RPMI7951 (cell line): Measurements from ENCODE around the gene PSMB10. TPM values are rescaled to one million over a fixed set of nuclear protein-coding genes. Genes with fewer than 3 reads are reported as not detected.
"Not testable (repeated sequence)": the region's sequence is repeated elsewhere in the genome, so short reads cannot be mapped to it uniquely, and the experiment has no call there.

Experiments used
- DNase-seq: peaks from one replicate; pipeline ENCODE4 v3.0.0-alpha.2; 2012; ENCODE audit warnings: low read depth
- total RNA-seq: library from RNA; depleted of rRNA; stranded (reverse); fragments of >200 nt; shearing (Covaris generic); gene quantifications from 2 replicates; pipeline ENCODE4 v1.2.3, GENCODE V29; 2014

The PSMB10 gene
- total RNA-seq, 1 experiment from 2014 or later: 75.7 TPM

DNA sequence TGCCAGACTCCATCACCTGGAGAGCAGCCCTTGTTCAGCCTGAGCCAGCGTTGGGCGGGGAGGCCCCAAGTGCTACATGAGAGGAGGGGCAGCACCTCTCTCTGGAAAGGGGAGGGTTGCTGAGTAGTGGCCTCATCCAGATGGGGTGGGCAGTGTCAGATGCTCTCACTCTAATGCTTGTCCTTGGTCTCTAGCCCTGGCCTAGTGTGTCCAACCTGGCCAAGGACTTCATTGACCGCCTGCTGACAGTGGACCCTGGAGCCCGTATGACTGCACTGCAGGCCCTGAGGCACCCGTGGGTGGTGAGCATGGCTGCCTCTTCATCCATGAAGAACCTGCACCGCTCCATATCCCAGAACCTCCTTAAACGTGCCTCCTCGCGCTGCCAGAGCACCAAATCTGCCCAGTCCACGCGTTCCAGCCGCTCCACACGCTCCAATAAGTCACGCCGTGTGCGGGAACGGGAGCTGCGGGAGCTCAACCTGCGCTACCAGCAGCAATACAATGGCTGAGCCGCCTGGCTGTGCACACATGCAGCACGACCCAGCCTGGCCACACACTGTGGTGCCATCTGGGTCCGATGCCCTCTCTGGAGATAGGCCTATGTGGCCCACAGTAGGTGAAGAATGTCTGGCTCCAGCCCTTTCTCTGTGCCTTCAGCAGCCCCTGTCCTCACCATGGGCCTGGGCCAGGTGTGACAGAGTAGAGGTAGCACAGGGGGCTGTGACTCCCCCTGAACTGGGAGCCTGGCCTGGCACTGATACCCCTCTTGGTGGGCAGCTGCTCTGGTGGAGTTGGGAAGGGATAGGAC lies 9.3 kb downstream of the PSMB10 start:
- no peak for DNase-seq

- no peak for DNase-seq
Observed at GRCh38 chr16:67926181-67926750, 10.4 kb downstream of the PSMB10 start.

DNA sequence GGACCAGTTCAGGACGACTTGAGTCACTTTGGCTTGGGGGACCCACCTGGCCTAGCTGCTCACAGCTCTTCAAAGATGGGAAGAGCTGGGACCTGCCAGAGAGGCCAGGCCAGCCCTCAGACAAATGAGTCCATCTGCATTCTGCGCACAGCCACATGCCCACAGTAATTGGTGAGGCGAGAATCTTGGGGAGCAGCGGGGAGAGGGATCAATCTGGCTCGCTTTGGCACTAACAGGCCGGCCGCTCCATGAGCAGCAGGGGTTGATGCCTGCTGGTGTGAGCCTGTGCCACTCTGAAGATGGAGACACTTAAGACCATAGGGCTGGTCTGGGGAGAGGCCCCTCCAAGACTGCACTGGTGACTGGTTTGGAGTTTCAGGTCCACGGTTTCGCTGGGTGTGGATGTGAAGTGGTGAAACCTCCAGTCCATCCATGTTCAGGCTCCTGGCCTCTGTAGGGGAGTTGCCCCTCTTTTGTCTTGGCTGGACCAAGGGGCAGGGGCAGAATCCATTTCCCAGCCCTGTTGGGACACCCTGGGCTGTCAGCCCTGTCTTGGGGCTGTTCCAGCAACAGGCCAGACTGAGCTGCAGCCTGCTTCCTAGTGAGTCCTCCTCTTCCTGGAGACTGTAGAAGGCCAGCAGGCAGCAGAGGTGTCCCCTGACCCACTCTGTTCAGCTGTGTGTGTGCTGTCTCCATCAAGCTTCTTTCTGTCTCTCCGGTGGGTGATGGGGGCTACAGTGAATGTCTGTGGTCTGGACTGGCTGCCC lies 12.3 kb downstream of the PSMB10 start:
- no peak for DNase-seq

DNA sequence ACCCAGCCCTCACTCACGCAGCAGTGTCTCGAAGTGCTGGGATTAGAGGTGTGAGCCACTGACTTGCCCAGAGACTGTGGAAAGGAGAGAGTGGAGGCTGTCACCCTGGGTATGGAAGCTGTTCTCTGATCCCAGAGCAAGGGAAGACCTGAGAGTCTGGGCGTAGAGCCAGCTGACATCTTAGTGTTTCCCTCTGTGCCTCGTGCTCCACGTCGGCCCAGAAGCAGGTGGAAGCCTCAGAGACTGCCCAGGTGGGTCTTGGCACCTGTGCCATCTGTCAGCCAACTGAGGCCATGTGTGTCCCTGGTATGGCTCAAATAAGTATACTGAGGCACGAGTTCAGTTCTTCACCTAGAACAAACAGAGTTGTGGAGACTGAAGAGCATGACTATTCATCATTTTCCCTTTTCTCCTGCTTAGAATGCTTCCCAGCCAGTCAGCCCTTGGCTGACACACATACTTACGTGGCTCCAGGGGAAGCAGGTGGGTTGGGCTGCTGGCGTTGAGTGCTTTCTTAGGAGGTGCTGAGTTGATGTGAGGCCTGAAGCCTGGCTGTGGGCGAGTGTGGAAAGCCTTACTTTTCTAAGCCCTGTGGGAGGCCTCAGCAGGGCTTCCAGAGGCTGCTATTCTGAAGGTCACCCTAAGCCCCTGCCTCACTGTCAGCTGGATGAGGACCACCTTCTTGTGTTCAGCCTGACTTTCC lies 13.1 kb downstream of the PSMB10 start:
- DNase-seq: no peak

GRCh38 chr16:67922740-67923139 lies 13.9 kb downstream of the PSMB10 start:
- no peak for DNase-seq

DNA sequence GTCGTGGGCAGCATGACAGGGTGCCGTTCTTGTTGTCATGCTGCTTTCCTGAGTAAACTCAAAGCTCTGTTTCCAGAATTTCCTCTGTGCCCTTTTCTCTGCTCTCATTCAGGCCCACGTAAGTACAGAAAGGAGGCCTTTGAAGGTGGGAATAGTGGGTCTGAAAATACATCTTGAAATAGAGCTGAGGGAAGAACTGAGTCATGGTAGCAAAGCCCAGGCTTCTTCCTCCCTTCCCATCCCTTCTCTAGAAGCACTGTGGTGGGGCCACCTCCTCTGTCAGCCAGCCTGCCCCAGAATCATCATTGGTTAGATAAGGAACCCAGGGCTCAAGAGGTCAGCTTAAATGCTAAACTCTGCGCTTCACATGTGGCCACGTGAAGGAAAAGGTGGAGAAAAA lies 14.4 kb downstream of the PSMB10 start:
- DNase-seq: no peak

GRCh38 chr16:67919622-67920221 lies 16.9 kb downstream of the PSMB10 start:
- no peak for DNase-seq

DNA sequence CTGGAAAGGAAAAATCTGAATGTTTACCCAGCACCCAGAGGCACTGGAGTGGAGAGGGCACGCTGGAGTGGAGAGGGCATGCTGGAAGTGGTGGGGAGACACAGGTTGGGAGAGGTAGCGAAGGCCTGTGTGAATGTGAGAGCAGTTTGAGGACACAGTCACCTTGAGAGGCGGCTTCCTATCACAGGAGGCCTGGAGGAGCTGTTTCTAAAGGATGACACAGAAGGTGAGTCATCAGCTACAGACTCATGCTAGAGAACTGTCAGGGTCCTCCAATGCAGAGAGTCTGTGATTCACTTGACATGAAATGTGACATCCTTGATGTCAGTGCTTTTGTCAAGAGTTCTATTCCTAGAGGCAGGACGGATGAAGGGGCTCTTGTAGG lies 18.8 kb downstream of the PSMB10 start:
- peak; percentile 88 for DNase-seq

- DNase-seq: peak; percentile 62
Observed at GRCh38 chr16:67917140-67917851, 19.4 kb downstream of the PSMB10 start.

- no peak for DNase-seq
Observed at GRCh38 chr16:67915831-67916723, 20.6 kb downstream of the PSMB10 start.

- DNase-seq: not testable (repeated sequence)
Observed at GRCh38 chr16:67915496-67915769, 21.2 kb downstream of the PSMB10 start.

GRCh38 chr16:67914758-67915495 lies 21.7 kb downstream of the PSMB10 start:
- no peak for DNase-seq

GRCh38 chr16:67910158-67910557 lies 26.5 kb downstream of the PSMB10 start:
- DNase-seq: peak; percentile 32

DNA sequence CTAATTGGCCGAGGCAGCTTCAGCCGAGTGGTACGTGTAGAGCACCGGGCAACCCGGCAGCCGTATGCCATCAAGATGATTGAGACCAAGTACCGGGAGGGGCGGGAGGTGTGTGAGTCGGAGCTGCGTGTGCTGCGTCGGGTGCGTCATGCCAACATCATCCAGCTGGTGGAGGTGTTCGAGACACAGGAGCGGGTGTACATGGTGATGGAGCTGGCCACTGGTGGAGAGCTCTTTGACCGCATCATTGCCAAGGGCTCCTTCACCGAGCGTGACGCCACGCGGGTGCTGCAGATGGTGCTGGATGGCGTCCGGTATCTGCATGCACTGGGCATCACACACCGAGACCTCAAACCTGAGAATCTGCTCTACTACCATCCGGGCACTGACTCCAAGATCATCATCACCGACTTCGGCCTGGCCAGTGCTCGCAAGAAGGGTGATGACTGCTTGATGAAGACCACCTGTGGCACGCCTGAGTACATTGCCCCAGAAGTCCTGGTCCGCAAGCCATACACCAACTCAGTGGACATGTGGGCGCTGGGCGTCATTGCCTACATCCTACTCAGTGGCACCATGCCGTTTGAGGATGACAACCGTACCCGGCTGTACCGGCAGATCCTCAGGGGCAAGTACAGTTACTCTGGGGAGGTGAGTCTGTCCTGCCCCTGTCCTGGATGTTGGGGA lies 27.5 kb downstream of the PSMB10 start:
- DNase-seq: no peak

GRCh38 chr16:67907397-67908180 lies 29.1 kb downstream of the PSMB10 start:
- no peak for DNase-seq

- no peak for DNase-seq
Observed at GRCh38 chr16:67902831-67903230, 33.8 kb downstream of the PSMB10 start.

DNA sequence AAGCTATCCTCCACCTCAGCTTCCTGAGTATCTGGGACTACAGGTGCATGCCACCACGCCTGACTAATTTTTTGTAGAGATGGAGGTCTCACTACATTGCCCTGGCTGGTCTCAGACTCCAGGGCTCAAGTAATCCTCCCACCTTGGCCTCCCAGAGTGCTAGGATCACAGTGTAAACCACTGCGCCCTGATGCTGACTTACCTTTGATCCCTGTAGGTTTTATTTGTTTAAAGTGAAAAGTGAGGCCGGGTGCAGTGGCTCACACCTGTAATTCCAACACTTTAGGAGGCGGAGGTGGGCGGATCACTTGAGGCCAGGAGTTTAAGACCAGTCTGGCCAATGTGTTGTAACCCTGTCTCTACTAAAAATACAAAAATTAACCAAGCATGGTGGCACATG lies 34.9 kb downstream of the PSMB10 start:
- DNase-seq: no peak

GRCh38 chr16:67897231-67897630 lies 39.4 kb downstream of the PSMB10 start:
- no peak for DNase-seq
